Kidney tubule cell (primary cell): ENCODE results near the gene WHRN.

Source experiments
- DNase-seq: peaks from one replicate; pipeline ENCODE4 v3.0.0-alpha.2; 2018; ENCODE audit warnings: low spot score

The WHRN gene

GRCh38 chr9:114446672-114447450 lies 58.4 kb downstream of the WHRN start:
- DNase-seq: no peak

DNA sequence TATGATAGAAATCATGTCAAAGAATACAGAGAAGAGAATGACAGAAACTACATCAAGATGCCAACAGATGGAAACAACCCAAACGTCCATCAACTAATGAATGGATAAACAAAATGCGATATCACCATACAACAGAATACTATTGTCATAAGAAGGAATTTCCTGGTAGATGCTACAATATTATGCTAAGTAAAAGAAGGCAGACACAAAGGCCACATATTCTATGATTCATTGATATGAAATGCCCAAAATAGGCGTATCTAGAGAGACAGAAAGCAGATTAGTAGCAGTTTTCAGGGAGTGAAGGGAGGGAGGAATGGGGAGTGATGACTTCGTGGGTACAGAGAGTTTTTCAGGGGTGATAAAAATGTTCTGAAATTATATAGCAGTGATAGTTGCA lies 59.2 kb downstream of the WHRN start:
- DNase-seq: peak; percentile 10

GRCh38 chr9:114445616-114446015 lies 59.7 kb downstream of the WHRN start:
- no peak for DNase-seq

DNA sequence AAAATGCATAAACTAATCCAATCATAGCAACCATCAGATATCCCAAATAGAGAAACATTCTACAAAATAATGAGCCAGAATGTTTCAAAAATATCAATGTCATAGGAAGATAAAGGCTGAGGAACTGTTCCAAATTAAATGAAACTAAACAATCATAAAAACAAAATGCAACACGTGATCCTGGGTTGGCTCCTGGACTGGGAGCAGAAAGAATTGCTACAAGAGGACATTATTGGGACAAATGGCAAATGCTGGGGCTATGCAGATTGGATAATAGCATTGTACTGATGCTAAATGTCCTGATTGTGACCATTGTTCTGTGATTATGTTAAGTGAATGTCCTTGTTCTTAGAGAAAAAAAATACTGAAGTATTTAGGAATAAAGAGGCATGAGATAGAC lies 63.3 kb downstream of the WHRN start:
- no peak for DNase-seq

- no peak for DNase-seq
These were observed 67.8 kb downstream of the WHRN start for GRCh38 chr9:114437401-114437893.

DNA sequence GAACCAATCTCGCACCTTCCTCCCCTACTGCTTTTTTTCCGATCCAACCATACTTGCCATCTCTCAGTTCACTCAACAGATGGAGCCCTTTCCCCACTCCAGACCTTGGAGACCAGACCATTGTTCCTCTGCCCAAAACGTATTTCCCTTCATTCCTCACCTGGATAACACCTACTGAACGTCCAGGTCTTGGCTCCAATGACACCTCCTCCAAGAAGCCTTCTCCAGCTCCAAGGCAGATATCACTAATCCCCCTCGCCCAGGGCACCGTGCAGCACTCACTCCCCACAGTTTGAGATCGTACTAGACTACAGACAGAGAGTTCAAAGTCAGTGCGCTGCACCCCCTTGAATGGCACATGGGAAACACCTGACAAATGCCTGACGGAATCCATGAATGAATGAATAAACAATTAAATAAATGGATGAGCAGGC lies 70.4 kb downstream of the WHRN start:
- peak; percentile 43 for DNase-seq

GRCh38 chr9:114433720-114434255 lies 71.5 kb downstream of the WHRN start:
- no peak for DNase-seq

DNA sequence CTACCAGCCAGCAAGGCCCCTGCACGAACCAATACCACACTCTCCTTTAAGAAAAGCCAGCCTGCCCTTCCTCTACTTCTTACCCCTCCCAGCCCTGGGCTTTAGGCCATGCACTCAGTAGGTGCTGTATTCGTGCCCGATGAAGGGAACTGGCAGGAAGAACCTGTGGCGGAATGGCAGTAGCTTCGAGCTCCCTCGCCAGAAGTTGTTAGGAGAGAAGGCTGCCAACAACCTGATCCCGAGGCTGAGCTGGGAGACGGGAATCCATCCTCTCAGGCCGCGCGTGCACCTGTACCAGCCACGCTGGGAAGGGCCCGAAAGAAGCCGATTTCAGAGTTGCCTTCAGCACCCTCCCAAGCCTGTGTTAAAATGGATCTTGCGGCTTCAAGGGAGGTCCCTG lies 72.2 kb downstream of the WHRN start:
- no peak for DNase-seq

DNA sequence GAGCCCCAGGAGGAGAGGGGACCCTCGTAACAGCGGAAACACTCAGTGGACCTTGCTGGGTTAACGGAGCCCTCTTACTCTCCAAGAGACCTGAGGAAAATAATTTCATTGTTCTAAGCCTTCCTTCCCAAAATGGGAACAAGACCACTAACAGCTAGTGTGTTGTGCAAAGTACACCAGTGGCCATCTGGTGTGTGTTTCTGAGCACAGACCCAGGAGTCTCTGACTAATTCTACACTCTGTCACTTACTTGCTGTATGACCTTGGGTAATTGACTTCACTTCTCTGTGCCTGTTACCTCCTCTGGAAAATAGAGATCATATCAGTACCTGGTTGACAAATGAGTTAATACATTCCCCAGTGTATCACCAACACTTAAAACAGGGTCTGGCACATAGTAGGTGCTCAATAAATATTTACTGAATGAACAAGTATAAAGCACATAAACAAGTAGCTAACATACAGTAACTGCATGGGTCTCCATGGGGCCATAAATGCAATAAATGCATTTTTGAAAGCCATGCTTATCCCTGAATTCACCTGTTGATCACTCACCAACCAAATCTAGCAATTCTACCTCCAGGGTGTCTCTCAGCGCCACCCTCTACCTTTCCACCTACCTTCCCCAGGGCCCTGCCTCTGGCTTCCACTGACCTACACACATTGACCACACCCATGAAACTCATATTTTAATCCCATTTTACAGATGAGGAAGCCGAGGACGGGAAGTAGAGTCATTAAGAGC lies 72.8 kb downstream of the WHRN start:
- DNase-seq: no peak

DNA sequence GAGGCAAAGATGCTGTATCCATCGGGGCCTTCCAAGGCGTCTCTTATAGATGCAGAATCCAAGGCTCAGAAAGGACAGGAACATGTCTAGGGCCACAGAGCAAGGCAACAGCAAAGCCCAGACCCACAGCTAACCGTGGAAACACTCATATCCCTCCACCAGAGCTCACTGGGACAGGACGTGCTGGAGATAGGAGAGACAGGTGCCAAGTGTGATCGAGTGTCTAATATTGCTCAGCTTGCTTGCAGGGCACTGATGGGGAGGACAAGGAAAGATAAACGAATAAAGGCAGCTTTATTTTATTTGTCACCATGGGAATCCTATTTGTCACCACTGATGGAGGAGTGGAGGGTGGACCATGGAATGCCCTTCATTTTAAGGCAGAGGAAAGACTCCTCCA lies 73.5 kb downstream of the WHRN start:
- no peak for DNase-seq

DNA sequence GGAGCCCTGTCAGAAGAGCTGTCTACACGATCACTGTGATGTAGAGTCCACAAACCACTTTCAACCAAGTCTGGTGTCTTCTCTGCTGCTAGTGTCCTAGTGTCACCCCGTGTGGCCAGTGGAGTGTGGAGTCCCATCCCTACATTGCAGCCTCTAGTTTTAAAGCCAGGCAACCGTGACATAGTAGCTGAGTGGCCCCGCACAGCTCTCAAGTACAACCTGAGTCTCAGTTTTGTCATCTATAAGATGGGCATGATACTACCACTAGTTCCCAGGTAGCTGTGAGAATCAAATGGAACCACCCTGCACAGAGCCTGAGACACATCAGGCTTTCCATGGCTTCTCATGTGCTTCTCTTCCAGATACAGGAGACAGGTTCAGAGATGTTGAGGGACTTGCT lies 74.3 kb downstream of the WHRN start:
- DNase-seq: no peak

- DNase-seq: peak; percentile 71
These were observed 74.8 kb downstream of the WHRN start for GRCh38 chr9:114430457-114430856.

GRCh38 chr9:114429488-114429887 lies 75.8 kb downstream of the WHRN start:
- no peak for DNase-seq

DNA sequence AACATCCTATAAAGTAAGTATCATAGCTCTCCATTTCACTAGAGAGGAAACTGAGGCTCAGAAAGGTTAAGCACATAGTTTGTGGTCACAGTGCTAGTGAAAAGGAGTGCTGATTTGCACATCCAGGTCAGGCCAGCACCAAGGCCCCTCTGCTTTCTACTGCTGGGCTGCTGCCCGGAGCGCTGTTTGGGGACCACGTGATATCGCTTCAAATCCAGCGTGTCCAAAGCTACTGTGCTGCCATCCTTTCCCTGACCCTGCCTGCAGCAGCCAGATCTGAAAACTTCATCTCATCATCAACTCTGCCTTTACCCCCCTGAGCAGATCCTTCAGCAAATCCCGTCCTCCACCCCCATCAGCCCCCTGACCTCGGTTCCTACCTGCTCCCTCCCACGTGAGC lies 76.8 kb downstream of the WHRN start:
- DNase-seq: no peak

DNA sequence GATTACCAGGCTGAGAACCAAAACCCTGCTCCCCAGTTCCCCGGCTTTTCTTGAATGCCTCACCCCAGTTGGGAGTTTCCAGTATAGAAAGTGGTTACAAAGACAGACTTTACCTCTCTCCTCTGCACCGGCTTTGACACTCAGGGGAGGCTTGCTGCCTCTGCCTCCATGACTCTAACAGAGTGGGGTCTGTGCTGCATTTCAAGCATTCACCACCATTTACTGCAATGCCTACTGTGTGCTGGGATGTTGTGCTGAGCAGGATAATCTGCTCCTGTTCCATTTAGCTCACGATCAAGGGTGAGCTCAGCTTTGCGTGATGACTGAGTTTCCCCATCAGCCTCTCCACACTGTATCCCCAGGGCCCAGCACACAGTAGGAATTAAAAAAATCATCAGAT lies 77.6 kb downstream of the WHRN start:
- DNase-seq: no peak

DNA sequence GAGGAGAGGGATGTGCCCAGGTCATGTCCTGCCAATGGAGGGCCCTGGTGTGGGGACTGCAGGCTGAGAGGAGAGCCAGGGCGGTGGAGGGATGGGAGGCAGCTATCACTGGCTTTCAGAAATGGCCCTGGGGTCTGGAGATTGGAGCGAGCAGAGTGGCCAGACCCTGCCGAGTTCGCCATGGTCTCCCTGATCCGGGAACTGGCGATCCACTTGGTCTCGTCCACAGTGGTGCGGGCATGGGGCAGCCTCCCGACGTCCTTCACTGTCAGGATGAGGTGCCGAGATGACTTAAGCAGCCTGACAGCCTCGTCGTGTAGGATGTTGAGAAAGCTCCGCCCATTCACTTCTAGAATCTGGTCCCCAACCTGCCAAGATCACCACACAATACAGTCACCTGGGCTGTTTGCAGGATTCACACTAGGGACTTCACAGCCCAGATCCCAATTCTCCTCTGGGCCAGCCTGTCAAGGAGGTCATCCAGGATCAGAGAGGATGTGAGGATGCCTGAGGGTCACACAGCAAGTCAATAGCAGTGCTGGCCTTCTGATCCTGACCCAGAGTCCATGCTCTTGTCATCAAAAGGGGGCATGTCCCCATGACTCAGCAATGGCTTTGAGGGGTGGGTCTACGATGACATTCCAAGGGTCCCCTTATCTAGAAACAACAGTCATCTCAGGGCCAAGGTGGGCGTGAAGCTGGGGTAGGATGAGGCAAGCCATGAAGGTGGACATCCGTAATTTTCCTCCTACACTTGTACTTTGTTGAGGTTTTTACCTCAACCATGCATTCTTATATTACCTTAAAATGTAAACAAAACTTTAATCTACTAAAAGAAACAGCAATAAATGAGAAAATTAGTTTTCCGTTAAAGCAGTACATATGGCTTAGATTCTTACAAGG lies 79.0 kb downstream of the WHRN start:
- no peak for DNase-seq

DNA sequence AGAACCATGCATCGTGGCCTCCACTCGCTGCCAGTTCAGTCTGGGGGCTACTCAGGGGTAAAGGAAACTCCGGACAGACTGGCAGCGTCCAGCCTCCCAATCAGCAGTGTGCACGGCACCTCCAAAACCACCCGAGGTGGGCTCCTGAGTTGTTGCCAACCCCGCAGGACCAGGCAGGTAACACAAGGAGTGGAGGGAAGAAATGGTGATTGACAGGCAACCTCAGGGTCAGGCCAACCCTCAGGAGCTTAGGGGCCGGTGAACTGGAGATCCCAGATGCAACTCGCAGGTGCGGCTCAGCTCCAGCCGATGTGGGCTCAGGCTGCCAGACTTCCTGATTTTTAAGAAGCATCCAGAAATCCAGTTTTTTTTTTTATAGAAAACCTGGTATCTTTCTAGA lies 80.1 kb downstream of the WHRN start:
- DNase-seq: no peak

DNA sequence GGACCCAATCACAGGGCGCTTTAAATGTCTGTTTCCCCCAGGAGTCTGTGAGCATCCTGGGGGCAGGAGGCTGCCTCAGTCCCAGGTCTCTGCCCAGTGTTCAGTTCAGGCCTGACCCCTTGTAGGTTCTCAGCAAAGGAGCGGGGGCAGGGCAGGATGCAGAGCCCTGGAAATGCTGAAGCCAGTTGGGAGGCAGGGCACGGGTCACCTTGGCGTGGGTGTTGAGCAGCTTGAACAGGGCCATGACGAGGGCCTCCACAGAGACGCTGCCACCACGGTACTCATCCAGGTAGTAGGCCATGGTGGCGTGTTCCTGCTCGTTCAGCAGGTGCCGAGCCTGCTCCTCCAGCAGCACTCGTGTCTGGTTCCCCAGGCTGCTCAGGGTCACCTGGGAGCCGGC lies 81.1 kb downstream of the WHRN start:
- no peak for DNase-seq

DNA sequence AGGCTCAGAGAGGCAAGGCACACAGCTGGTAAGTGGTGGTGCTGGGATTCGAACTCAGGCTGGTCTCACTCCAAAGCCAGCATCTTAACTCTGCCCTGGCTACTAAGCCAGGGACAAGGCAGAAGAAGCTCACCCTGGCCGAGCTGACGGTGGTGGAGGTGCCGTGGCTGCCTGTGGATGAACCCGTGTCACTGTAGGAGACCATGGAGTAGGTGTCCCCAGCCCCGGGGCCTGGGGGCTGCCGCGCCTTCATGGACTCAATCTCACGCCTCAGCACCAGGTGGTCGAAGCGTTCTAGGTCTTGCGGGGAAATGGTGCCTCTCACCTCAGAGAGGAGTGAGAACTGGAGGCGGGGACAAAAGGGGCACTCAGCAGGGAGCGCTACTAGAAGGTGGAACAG lies 82.1 kb downstream of the WHRN start:
- no peak for DNase-seq

DNA sequence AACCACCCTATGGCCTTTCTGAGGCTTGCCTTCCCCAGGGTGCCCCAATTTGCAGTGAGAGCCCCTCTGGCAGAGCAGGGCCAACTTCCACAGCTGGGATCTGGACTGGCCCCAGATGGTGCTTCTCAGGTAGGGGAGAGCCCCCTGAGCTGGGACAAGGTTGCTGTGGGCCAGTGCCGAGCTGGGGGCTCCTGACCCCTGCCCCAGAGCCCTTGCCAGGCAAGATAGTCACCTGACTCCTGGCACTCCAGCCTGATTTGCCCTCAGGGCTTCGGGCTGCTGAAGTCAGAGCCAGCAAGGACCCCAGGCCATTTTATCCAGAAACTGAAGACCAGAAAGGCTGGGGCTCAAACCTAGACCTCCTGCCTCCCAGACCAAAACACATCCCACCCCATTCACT lies 84.1 kb downstream of the WHRN start:
- DNase-seq: no peak

GRCh38 chr9:114419796-114420195 lies 85.5 kb downstream of the WHRN start:
- DNase-seq: no peak

DNA sequence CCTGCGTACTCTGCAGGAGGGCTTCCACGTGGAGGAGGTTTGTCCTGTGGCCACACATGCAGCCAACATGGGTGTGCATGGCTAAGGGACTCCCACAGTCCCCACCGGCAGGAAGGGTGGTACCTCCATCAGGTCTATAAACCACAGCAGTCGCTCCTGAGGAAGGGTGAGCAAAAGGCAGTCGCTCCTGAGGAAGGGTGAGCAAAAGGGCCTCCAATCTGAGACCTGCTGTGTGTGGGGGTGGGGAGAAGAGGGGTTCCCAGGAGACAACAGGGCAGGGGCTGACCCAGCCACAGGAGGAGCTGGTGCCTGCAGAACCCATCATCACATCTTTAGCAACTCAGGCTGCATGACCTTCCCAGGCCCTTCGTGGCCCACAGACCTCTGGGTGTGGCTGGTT lies 87.2 kb downstream of the WHRN start:
- no peak for DNase-seq
